GM12878 (cell line): ENCODE measurements around the gene PBRM1. TPM values are rescaled to one million over a fixed set of nuclear protein-coding genes. Genes with fewer than 3 reads are reported as not detected.

Source experiments
- ATAC-seq: fragments of 200-7000 bp; cut with Tn5 transposase; 3 replicates; pipeline ENCODE4 v1.9.1; 2020; ENCODE audit warnings: mild to moderate bottlenecking, moderate library complexity
- BruUV-seq: library from RNA; stranded (reverse); fragments of 400-500 nt; replicated peaks from 2 replicates; lab custom pipeline; 2021; lab: Mats Ljungman, UMichigan
- CTCF ChIA-PET: fragments of 300-600 bp; sonication (Branson Sonifier 250); formaldehyde crosslinking; extraction: SDS; loops from one replicate; lab custom pipeline; 2021; ENCODE audit warnings: inconsistent platforms; lab: Yijun Ruan, JAX
- POLR2A ChIA-PET: fragments of 350-600 bp; formaldehyde crosslinking; extraction: SDS; loops from one replicate; lab custom pipeline; 2021; ENCODE audit warnings: inconsistent platforms; lab: Charles Lee
- RAD21 ChIA-PET: fragments of 300-600 bp; sonication (Branson Sonifier 250); formaldehyde crosslinking; loops from one replicate; lab custom pipeline; 2023; ENCODE audit warnings: antibody characterized with exemption; ENCODE audit not compliant: unreplicated experiment; lab: Charles Lee
- SMC1A ChIA-PET: fragments of 300-600 bp; sonication (Branson Sonifier 250); formaldehyde crosslinking; loops from one replicate; lab custom pipeline; 2023; ENCODE audit not compliant: unreplicated experiment, uncharacterized antibody; lab: Charles Lee
- DNase-seq: peaks from one replicate; pipeline ENCODE4 v3.0.0-alpha.2; 2011; ENCODE audit warnings: low read depth, low spot score
- FAIRE-seq: peaks from 3 replicates; lab custom pipeline; 2011; peaks lifted over from hg19 to GRCh38; lab: Jason Lieb, UNC
- H2AFZ ChIP-seq: 2 replicates; pipeline ENCODE4 v1.6.0; 2011; ENCODE audit warnings: low read depth, low read length, control low read depth; ENCODE audit not compliant: control insufficient read depth
- H3K27ac ChIP-seq: 2 replicates; pipeline ENCODE4 v1.5.1; 2011; ENCODE audit warnings: control low read depth; ENCODE audit not compliant: control insufficient read depth, insufficient read depth
- H3K27me3 ChIP-seq, 2 experiments: replicated peaks in 1 of 2; 2 replicates each; pipeline versions ENCODE4 v1.6.0 to v1.6.1; 2011; ENCODE audit warnings: low read length in 1 of 2; ENCODE audit not compliant: control insufficient read depth in 2 of 2, insufficient read depth in 2 of 2
- H3K36me3 ChIP-seq, 2 experiments: 2 replicates each; pipeline ENCODE4 v1.5.1; 2011; ENCODE audit warnings: low read length in 1 of 2; ENCODE audit not compliant: control insufficient read depth in 2 of 2, insufficient read depth in 2 of 2
- H3K4me1 ChIP-seq: 2 replicates; pipeline ENCODE4 v1.6.1; 2011; ENCODE audit warnings: mild to moderate bottlenecking, low read length, moderate library complexity, mixed read lengths; ENCODE audit not compliant: control insufficient read depth, insufficient read depth
- H3K4me2 ChIP-seq: 2 replicates; pipeline ENCODE4 v1.6.0; 2011; ENCODE audit warnings: control low read depth; ENCODE audit not compliant: control insufficient read depth, insufficient read depth
- H3K4me3 ChIP-seq: fragments of 200-600 bp; sonication (generic); 2 replicates; pipeline ENCODE4 v1.5.1; 2016
- H3K79me2 ChIP-seq: 2 replicates; pipeline ENCODE4 v1.6.0; 2011; ENCODE audit warnings: low read length; ENCODE audit not compliant: control insufficient read depth, insufficient read depth
- H3K9ac ChIP-seq: 2 replicates; pipeline ENCODE4 v1.8.0; 2011; ENCODE audit warnings: low read length, control low read depth, mixed read lengths; ENCODE audit not compliant: control insufficient read depth, insufficient read depth
- H3K9me3 ChIP-seq: replicated peaks from 3 replicates; pipeline ENCODE4 v1.5.1; 2011; ENCODE audit warnings: mild to moderate bottlenecking, low read length; ENCODE audit not compliant: control insufficient read depth, insufficient read depth
- H4K20me1 ChIP-seq: 2 replicates; pipeline ENCODE4 v1.6.0; 2011; ENCODE audit not compliant: control insufficient read depth, insufficient read depth
- CHD2 ChIP-seq: IDR thresholded peaks from 2 replicates; pipeline ENCODE4 v1.6.1; 2011; ENCODE audit warnings: low read depth, low read length, improper control_type of control experiment, borderline replicate concordance
- CREB1 ChIP-seq: IDR thresholded peaks from 2 replicates; pipeline ENCODE4 v1.6.1; 2012; ENCODE audit warnings: low read depth, mild to moderate bottlenecking, inconsistent platforms
- EED ChIP-seq: sonication (generic); IDR thresholded peaks from 2 replicates; pipeline ENCODE4 v1.6.1; 2016; ENCODE audit warnings: antibody characterized with exemption, low read depth
- ELK1 ChIP-seq: IDR thresholded peaks from 2 replicates; pipeline ENCODE4 v1.6.1; 2012; ENCODE audit warnings: low read depth, low read length, improper control_type of control experiment
- GATAD2B ChIP-seq: fragments of 450-650 bp; conservative IDR thresholded peaks from 2 replicates; pipeline ENCODE4 v1.6.1; 2017; ENCODE audit warnings: low read depth, mild to moderate bottlenecking, moderate library complexity
- HCFC1 ChIP-seq: fragments of 150-350 bp; IDR thresholded peaks from 2 replicates; pipeline ENCODE4 v1.6.1; 2014; ENCODE audit warnings: low read length
- HDGF ChIP-seq: fragments of 450-650 bp; IDR thresholded peaks from 2 replicates; pipeline ENCODE4 v1.6.1; 2016; ENCODE audit warnings: antibody characterized with exemption
- JUNB ChIP-seq: IDR thresholded peaks from 2 replicates; pipeline ENCODE4 v1.6.1; 2016; ENCODE audit warnings: antibody characterized with exemption, mild to moderate bottlenecking
- KLF5 ChIP-seq: fragments of 450-650 bp; IDR thresholded peaks from 2 replicates; pipeline ENCODE4 v1.6.1; 2014; ENCODE audit warnings: mild to moderate bottlenecking; ENCODE audit not compliant: partially characterized antibody
- NRF1 ChIP-seq: conservative IDR thresholded peaks from 2 replicates; pipeline ENCODE4 v1.6.1; 2011; ENCODE audit warnings: mild to moderate bottlenecking, low read depth, low read length, improper control_type of control experiment
- POLR2AphosphoS2 ChIP-seq: IDR thresholded peaks from 2 replicates; pipeline ENCODE4 v1.6.1; 2011; ENCODE audit warnings: low read depth, mild to moderate bottlenecking, low read length, improper control_type of control experiment, moderate library complexity
- RBBP5 ChIP-seq: fragments of 200-600 bp; sonication (generic); conservative IDR thresholded peaks from 2 replicates; pipeline ENCODE4 v1.6.1; 2016
- SRF ChIP-seq, 2 experiments: IDR thresholded peaks; 2 replicates each; pipeline ENCODE4 v1.6.1; 2011; ENCODE audit warnings: low read depth in 2 of 2, low read length in 2 of 2, mild to moderate bottlenecking in 1 of 2, moderate library complexity in 1 of 2
- in situ Hi-C: fragments of 300-500 bp; cut with MboI; formaldehyde crosslinking; loops from 9 replicates; pipeline ENCODE4 v1.14.3; 2018; ENCODE audit warnings: mixed read lengths
- intact Hi-C: fragments of 100-400 bp; cut with micrococcal nuclease; formaldehyde crosslinking; loops from one replicate; pipeline ENCODE4 v1.14.2; 2022; ENCODE audit not compliant: unreplicated experiment
- polyA plus RNA-seq, 11 experiments: library from polyadenylated mRNA; depleted of rRNA in 4 of 11; unstranded in 6 of 11; stranded (reverse) in 5 of 11; fragments of >200 nt; fragmentation: Nextera tagmentation in 4 of 11; fragmentation: Illumina TruSeq in 1 of 11; extraction: Ambion mirVana in 4 of 11; extraction: Trizol in 1 of 11; gene quantifications; 1 replicate in 1 of 11; 2 replicates in 10 of 11; pipeline versions ENCODE4 v1.2.1 to v1.2.3, GENCODE V29; 2011 to 2016; ENCODE audit warnings: inconsistent platforms in 2 of 11, missing spikeins in 2 of 11, low read depth in 1 of 11
- total RNA-seq, 4 experiments: library from RNA; depleted of rRNA in 3 of 4; stranded (reverse); fragments of >200 nt in 3 of 4; fragmentation: Illumina TruSeq in 1 of 4; extraction: Trizol in 1 of 4; gene quantifications; 2 replicates each; pipeline versions ENCODE4 v1.2.1 to v1.2.3, GENCODE V29; 2013 to 2021

Gene PBRM1
- total and polyA plus RNA-seq, 10 of the 15 experiments (the other 5 are each of a cell fraction or from before 2014, with no cell fraction given) = 8.9 to 88.9 (median 39.3) TPM

- CTCF ChIA-PET = no interaction called here
These were observed 85.5 kb downstream of the PBRM1 start for GRCh38 chr3:52600258-52600657.

More at GRCh38 chr3:52600258-52600657, 85.5 kb downstream of the PBRM1 start:
- no peak overlapping the region for H3K4me3 ChIP-seq
- no TSS peak for BruUV-seq
- no peaks in the 10 kb centered on the region for H3K4me1 ChIP-seq
- H3K27me3 ChIP-seq = no peaks in the 10 kb centered on the region
- H3K27ac ChIP-seq = no peak overlapping the region
- H2AFZ ChIP-seq = no peak overlapping the region
- no peak overlapping the region for H3K9ac ChIP-seq
- in situ Hi-C loops (no loop called here), intact Hi-C loops (no loop called here)
- H3K9me3 ChIP-seq = peaks cover 12% of the 10 kb centered on the region; the same call in 2 of the 3 replicates
- peaks cover 7 to 36% of the 10 kb centered on the region in 2 experiments for H3K36me3 ChIP-seq
- no peaks in the 10 kb centered on the region for H3K79me2 ChIP-seq
- ChIA-PET POLR2A (no interaction called here), RAD21 (no interaction called here), SMC1A (no interaction called here)
- TF ChIP-seq HCFC1 = no peak
- TF ChIP-seq POLR2AphosphoS2 = no peak
- no peak for TF ChIP-seq EED
- TF ChIP-seq CHD2 = no peak
- no peak for TF ChIP-seq JUNB
- no peak for TF ChIP-seq CREB1
- TF ChIP-seq GATAD2B = no peak
- TF ChIP-seq RBBP5 = no peak
- no peak for TF ChIP-seq ELK1
- no peak for TF ChIP-seq HDGF
- TF ChIP-seq NRF1 = no peak
- TF ChIP-seq SRF (IDR thresholded peaks at IDR 0.05; ENCODE audit: low read depth in 2 of 2, low read length in 2 of 2) = no peak
- TF ChIP-seq KLF5 = no peak
- DNase-seq (no peak), FAIRE-seq (no peak), ATAC-seq (no peak)
- H4K20me1 ChIP-seq = no peaks in the 10 kb centered on the region
- H3K4me2 ChIP-seq = no peak overlapping the region
